ENCODE results near the gene RFNG. TPM values are rescaled to one million over a fixed set of nuclear protein-coding genes. Genes with fewer than 3 reads are reported as not detected.

The RFNG gene
- total RNA-seq, 6 donors from 2014 or later = 25.0 to 101 (median 37.5) TPM

DNA sequence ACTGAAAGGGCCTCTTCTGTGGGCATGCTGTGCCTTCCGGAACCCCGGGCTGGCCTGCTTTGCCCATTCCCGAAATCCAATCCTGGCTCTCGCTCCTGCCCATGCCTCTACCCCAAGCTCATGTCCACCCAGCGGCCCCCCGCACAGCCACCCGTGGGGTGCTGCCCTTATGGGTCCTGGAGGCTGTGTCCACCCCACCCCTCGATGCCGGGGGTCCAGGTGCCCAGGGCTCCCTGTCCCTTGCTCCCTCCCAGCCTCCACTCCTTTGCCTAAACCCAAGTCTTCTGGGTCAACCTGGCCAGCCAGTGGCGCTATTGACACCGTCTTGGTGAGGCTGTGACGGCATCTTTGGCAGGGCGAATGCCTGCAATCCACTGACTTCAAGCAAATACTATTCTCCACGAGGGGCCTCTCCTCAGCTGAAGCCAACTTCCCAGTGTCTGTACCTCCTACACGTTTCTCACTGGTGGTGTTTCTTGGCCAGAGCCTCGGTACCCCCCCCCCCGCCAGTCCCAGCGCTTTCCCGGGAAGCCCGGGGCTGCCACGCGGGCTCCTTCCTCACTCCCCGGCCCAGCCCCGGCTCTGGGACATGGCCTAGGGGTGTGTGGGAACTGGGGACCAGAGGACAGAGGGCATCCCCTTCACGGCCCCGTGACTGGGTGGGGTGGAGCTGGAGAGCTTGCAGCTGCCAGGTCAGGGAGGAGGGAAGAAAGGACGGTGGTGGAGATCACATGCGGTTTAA, 26.2 kb upstream of the RFNG start:
- H3K36me3 ChIP-seq = peaks cover 37 to 52% (median 46%) of the 10 kb centered on the region in 4 donors
- H3K27ac ChIP-seq = peak overlapping the region in 1 of 4 donors; percentile 21
- H3K9me3 ChIP-seq = no peaks in the 10 kb centered on the region
- TF ChIP-seq POLR2A (IDR thresholded peaks at IDR 0.05) = peak in 1 of 4 donors; percentile 18
- TF ChIP-seq EP300 (IDR thresholded peaks at IDR 0.05) = no peak
- 68 to 75% methylated on average over 15 to 23 of the region's 28 CpGs for WGBS, 2 donors
- H3K4me3 ChIP-seq = no peak overlapping the region
- ATAC-seq (ENCODE audit: low FRiP score in 2 of 2) = peak; percentile 4 to 40
- H3K4me1 ChIP-seq = no peaks in the 10 kb centered on the region
- H3K27me3 ChIP-seq = no peaks in the 10 kb centered on the region
- DNase-seq = peak in 1 of 2 donors; percentile 75

DNA sequence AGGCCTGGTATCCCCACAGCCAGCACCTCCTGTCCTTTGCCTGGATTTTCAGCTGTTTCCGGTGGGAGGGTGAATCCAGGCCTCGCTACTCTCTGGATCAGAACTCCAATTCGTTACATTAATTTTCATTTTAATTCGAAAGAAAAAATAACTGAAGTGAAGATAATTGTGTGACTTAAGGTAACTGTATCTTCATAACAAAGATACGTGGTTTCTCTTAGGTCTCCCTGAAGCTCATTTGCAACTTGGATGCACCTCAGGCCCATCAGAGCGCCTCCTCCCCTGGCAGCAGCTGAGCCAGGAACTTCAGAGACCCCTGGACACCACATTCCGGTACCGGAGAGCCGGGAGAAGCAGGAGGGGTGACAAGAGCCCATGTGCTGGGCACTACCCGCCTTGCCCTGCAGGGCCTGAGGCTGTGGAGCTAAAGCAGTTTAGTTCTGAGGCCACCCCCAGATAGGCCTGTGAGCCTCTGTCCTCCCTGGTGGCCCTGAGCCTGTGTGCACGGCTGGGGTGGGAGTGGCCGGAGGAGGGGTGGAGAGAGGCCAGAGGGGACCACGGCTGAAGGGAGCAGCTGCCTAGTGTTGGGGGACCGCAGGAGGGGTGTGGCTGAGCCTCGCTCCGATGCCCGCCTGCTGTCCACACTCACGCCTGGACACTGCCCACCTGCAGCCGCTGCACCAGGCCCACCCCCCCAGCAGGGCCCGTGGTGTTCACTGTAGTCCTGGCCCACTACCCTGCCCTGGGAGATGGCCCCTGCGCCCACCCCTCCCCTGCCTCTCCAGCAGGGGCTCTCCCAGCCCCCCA, 25.4 kb upstream of the RFNG start:
- H3K9me3 ChIP-seq = no peaks in the 10 kb centered on the region
- H3K4me3 ChIP-seq = no peak overlapping the region
- TF ChIP-seq, protein P1, sequence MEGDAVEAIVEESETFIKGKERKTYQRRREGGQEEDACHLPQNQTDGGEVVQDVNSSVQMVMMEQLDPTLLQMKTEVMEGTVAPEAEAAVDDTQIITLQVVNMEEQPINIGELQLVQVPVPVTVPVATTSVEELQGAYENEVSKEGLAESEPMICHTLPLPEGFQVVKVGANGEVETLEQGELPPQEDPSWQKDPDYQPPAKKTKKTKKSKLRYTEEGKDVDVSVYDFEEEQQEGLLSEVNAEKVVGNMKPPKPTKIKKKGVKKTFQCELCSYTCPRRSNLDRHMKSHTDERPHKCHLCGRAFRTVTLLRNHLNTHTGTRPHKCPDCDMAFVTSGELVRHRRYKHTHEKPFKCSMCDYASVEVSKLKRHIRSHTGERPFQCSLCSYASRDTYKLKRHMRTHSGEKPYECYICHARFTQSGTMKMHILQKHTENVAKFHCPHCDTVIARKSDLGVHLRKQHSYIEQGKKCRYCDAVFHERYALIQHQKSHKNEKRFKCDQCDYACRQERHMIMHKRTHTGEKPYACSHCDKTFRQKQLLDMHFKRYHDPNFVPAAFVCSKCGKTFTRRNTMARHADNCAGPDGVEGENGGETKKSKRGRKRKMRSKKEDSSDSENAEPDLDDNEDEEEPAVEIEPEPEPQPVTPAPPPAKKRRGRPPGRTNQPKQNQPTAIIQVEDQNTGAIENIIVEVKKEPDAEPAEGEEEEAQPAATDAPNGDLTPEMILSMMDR (IDR thresholded peaks at IDR 0.05) = peak in 2 of 6 experiments; percentile 13 to 14
- TF ChIP-seq POLR2A (IDR thresholded peaks at IDR 0.05) (peak in 1 of 4 donors; percentile 15), EP300 (IDR thresholded peaks at IDR 0.05) (no peak)
- no peaks in the 10 kb centered on the region for H3K27me3 ChIP-seq
- ATAC-seq (ENCODE audit: low FRiP score in 2 of 2) (peak; percentile 3 to 5), DNase-seq (peak in 1 of 2 donors; percentile 75)
- H3K27ac ChIP-seq = peak overlapping the region in 1 of 4 donors; percentile 21
- H3K4me1 ChIP-seq = no peaks in the 10 kb centered on the region
- WGBS, 2 donors = 84 to 89% methylated on average over 7 to 18 of the region's 21 CpGs
- H3K36me3 ChIP-seq = peaks cover 29 to 44% (median 38%) of the 10 kb centered on the region in 4 donors

DNA sequence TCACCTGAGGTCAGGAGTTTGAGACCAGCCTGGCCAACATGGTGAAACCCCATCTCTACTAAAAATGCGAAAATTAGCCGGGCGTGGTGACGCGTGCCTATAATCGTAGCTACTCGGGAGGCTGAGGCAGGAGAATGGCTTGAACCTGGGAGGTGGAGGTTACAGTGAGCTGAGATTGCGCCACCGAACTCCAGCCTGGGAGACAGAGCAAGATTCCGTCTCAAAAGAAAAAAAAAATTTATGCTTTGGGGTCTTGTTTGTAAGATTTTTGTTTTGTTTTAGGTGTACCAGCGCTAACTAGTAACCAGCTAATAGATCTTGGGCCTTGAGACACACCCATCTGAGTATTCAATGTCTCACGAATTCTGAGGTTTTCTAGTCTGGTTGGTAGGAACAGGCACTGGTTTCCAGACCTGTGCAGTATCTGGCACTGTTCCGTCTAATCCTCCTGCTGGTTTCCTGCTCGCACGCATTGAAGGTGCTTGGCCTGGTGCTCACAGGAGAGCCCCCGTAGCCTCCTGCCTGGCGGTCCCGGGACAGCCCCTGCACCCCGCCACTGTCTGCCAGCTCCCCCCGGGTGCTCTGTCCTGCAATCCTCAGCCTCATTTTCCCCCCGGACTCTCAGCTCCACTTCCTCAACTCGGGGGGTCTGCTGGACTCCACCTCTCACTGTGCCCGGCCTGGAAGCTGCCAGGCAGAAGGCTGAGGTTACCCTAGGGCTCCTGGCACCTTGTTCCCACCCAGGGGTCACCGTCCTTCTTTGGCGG, 24.6 kb upstream of the RFNG start:
- Histone ChIP-seq H3K27me3 (no peaks in the 10 kb centered on the region), H3K9me3 (no peaks in the 10 kb centered on the region), H3K36me3 (peaks cover 25 to 36% (median 31%) of the 10 kb centered on the region in 4 donors), H3K27ac (no peak overlapping the region), H3K4me3 (no peak overlapping the region), H3K4me1 (no peaks in the 10 kb centered on the region)
- ATAC-seq (ENCODE audit: low FRiP score in 2 of 2) (no peak), DNase-seq (peak in 1 of 2 donors; percentile 44)
- TF ChIP-seq POLR2AphosphoS5 (IDR thresholded peaks at IDR 0.05) (peak in 1 of 2 donors; percentile 6), EP300 (IDR thresholded peaks at IDR 0.05) (no peak), POLR2A (IDR thresholded peaks at IDR 0.05) (peak in 1 of 4 donors; percentile 43)
- TF ChIP-seq, protein P1 (IDR thresholded peaks at IDR 0.05) = no peak
- WGBS, 2 donors = 82 to 83% methylated on average over 25 of the region's 25 CpGs

DNA sequence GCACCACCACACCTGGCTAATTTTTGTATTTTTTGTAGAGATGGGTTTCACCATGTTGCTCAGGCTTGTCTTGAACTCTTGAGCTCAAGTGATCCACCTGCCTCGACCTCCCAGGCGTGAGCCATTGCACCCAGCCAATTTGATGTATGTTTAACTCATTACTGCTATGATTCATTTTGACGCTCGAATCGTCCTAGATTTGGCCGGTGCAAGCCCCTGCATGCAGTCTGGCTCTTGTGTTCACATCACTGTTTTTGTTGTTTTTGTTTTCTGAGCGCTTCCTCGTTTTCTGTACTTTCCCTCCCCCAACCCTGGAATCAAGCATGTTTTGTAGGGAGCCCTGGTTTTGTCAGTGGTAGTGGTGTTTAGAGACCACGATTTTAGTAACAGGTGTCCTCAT, 21.8 kb upstream of the RFNG start:
- no peak for DNase-seq
- Histone ChIP-seq H3K36me3 (peaks cover 0 to 8% (median 4%) of the 10 kb centered on the region in 4 donors), H3K4me3 (no peak overlapping the region), H3K4me1 (no peaks in the 10 kb centered on the region), H3K27me3 (no peaks in the 10 kb centered on the region), H3K27ac (no peak overlapping the region), H3K9me3 (no peaks in the 10 kb centered on the region)
- TF ChIP-seq EP300 (IDR thresholded peaks at IDR 0.05) = no peak
- no peak for TF ChIP-seq POLR2AphosphoS5 (IDR thresholded peaks at IDR 0.05)
- TF ChIP-seq, protein P1 (IDR thresholded peaks at IDR 0.05) = no peak
- TF ChIP-seq POLR2A (IDR thresholded peaks at IDR 0.05) = no peak
- ATAC-seq (ENCODE audit: low FRiP score in 2 of 2) = no peak
- 84 to 88% methylated on average over 9 of the region's 9 CpGs for WGBS, 2 donors
